ENCODE data around the gene C10orf71. TPM values are rescaled to one million over a fixed set of nuclear protein-coding genes. Genes with fewer than 3 reads are reported as not detected.

C10orf71 gene
- total and polyA plus RNA-seq, 2 of the 8 experiments (the other 6 are each of a cell fraction or from before 2014, with no cell fraction given): not detected

DNA sequence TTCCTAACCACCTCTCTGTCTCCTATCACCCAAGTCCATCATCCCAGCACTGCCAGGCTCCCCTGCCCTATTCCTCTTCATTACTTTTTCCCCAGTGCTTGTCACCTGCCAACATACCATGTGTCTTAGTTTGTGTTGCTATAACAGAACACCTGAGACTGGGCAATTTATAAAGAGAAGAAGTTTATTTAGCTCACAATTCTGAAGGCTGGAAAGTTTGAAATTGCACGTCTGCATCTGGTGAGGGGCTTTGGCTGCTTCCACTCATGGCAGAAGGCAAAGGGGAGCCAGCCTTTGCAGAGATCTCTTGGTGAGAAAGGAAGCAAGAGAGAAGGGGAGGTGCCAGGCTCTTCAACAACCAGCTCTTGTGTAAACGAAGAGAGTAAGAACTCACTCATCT is 49.6 kb downstream of the C10orf71 start (continued):
- TF ChIP-seq SUZ12 (IDR thresholded peaks at IDR 0.05; ENCODE audit: low read length): no peak
- no peak for TF ChIP-seq TAF1 (IDR thresholded peaks at IDR 0.05; ENCODE audit: low read depth, low read length)
- no peak for TF ChIP-seq NRF1 (IDR thresholded peaks at IDR 0.05; ENCODE audit: low read depth, low read length)
- TF ChIP-seq TCF12 (IDR thresholded peaks at IDR 0.05; ENCODE audit: low read depth, low read length): no peak
